GM10248 (cell line): ENCODE data around the gene SLCO2B1.

ENCODE experiments used
- CTCF ChIA-PET: fragments of 300-600 bp; sonication (Branson Sonifier 250); formaldehyde crosslinking; extraction: SDS; loops from one replicate; lab custom pipeline; 2021; ENCODE audit warnings: antibody characterized with exemption; lab: Yijun Ruan, JAX
- POLR2A ChIA-PET: fragments of 350-650 bp; sonication (Branson Sonifier 250); formaldehyde crosslinking; extraction: SDS; loops from one replicate; lab custom pipeline; 2020; ENCODE audit warnings: antibody characterized with exemption; lab: Yijun Ruan, JAX
- DNase-seq: peaks from one replicate; pipeline ENCODE4 v3.0.0; 2012; ENCODE audit errors: extremely low spot score
- CTCF ChIP-seq: IDR thresholded peaks from 2 replicates; pipeline ENCODE4 v1.5.1; 2012; ENCODE audit warnings: mild to moderate bottlenecking, low read depth; ENCODE audit errors: extremely low read depth, missing control alignments, control extremely low read depth

Gene SLCO2B1

GRCh38 chr11:75152651-75153427 is 1.9 kb downstream of the SLCO2B1 start:
- no peak for TF ChIP-seq CTCF
- DNase-seq: no peak
- ChIA-PET POLR2A (no interaction called here), CTCF (interaction anchor here (11.7 to 21.5 kb wide), 3 partner anchors 10 to 92 kb away, joined by 126 to 496 read pairs (median 301); partner anchors contain the start of gene TPBGL)

- POLR2A ChIA-PET: no interaction called here
These were observed 4.0 kb downstream of the SLCO2B1 start for GRCh38 chr11:75154646-75155569.

GRCh38 chr11:75155570-75156422 is 4.9 kb downstream of the SLCO2B1 start:
- POLR2A ChIA-PET: no interaction called here
- CTCF ChIA-PET: interaction anchor here (11.7 to 21.5 kb wide), 2 partner anchors 13 to 89 kb away, joined by 126 to 496 read pairs; partner anchors contain the start of gene TPBGL
- DNase-seq: no peak
- TF ChIP-seq CTCF: no peak

More at GRCh38 chr11:75154646-75155569, 4.0 kb downstream of the SLCO2B1 start:
- no peak for DNase-seq
- TF ChIP-seq CTCF: no peak
- CTCF ChIA-PET: interaction anchor here (0.9 to 21.5 kb wide), 4 partner anchors 12 to 90 kb away, joined by 3 to 496 read pairs (median 66); partner anchors contain the start of gene TPBGL

- ChIA-PET POLR2A (no interaction called here), CTCF (interaction anchor here (11.7 kb wide), 1 partner anchor 15 kb away, joined by 126 read pairs; no protein-coding TSS in a partner anchor)
- no peak for TF ChIP-seq CTCF
- DNase-seq: no peak
These were observed 7.3 kb downstream of the SLCO2B1 start for GRCh38 chr11:75158241-75158640.

GRCh38 chr11:75158696-75159150 is 7.8 kb downstream of the SLCO2B1 start:
- CTCF ChIA-PET: interaction anchor here (0.7 to 11.7 kb wide), 2 partner anchors 8 to 16 kb away, joined by 3 to 126 read pairs; partner anchors contain the start of gene SLCO2B1
- DNase-seq: no peak
- TF ChIP-seq CTCF: no peak
- POLR2A ChIA-PET: no interaction called here
